Trophoblast cell (in vitro differentiated cells and primary cell): Measurements from ENCODE around the gene TIGD7.

Source experiments
- DNase-seq, 2 donors: peaks; one replicate each; pipeline ENCODE4 v3.0.0-alpha.2; 2016
- H2AFZ ChIP-seq: 2 replicates; pipeline ENCODE4 v1.6.1; 2013; ENCODE audit warnings: low read length, moderate library complexity, mild to moderate bottlenecking; ENCODE audit not compliant: insufficient read depth, poor library complexity
- H2AK5ac ChIP-seq: 2 replicates; pipeline ENCODE4 v1.6.1; 2013; ENCODE audit warnings: mild to moderate bottlenecking, low read length
- H2BK120ac ChIP-seq: 2 replicates; pipeline ENCODE4 v1.6.1; 2013; ENCODE audit warnings: low read length, mild to moderate bottlenecking, moderate library complexity; ENCODE audit not compliant: insufficient read depth, poor library complexity
- H2BK12ac ChIP-seq: 2 replicates; pipeline ENCODE4 v1.6.1; 2013; ENCODE audit warnings: mild to moderate bottlenecking, low read length, moderate library complexity
- H2BK5ac ChIP-seq: 2 replicates; pipeline ENCODE4 v1.6.1; 2013; ENCODE audit warnings: low read length, low read depth, moderate library complexity, mild to moderate bottlenecking; ENCODE audit not compliant: poor library complexity
- H3K14ac ChIP-seq: 2 replicates; pipeline ENCODE4 v1.6.1; 2013; ENCODE audit warnings: mild to moderate bottlenecking, low read length
- H3K18ac ChIP-seq: 2 replicates; pipeline ENCODE4 v1.6.1; 2013; ENCODE audit warnings: mild to moderate bottlenecking, low read length
- H3K23ac ChIP-seq: 2 replicates; pipeline ENCODE4 v1.6.1; 2013; ENCODE audit warnings: low read length
- H3K27ac ChIP-seq: 2 replicates; pipeline ENCODE4 v1.5.1; 2013; ENCODE audit warnings: low read depth, mild to moderate bottlenecking, inconsistent platforms, low read length, moderate library complexity
- H3K27me3 ChIP-seq: 2 replicates; pipeline ENCODE4 v1.6.1; 2013; ENCODE audit warnings: inconsistent platforms, mild to moderate bottlenecking, low read length, moderate library complexity; ENCODE audit not compliant: insufficient read depth
- H3K36me3 ChIP-seq, 2 experiments: 1 replicate in 1 of 2; 2 replicates in 1 of 2; pipeline ENCODE4 v1.6.1; 2013; ENCODE audit warnings: low read length in 2 of 2, mild to moderate bottlenecking in 2 of 2, moderate library complexity in 1 of 2; ENCODE audit not compliant: insufficient read depth in 2 of 2, control insufficient read depth in 1 of 2
- H3K4ac ChIP-seq: 2 replicates; pipeline ENCODE4 v1.6.1; 2013; ENCODE audit warnings: low read depth, mild to moderate bottlenecking, low read length, moderate library complexity
- H3K4me1 ChIP-seq, 2 experiments: 1 replicate in 1 of 2; 2 replicates in 1 of 2; pipeline ENCODE4 v1.6.1; 2013; ENCODE audit warnings: low read length in 2 of 2, mild to moderate bottlenecking in 2 of 2, moderate library complexity in 1 of 2; ENCODE audit not compliant: insufficient read depth in 2 of 2, control insufficient read depth in 1 of 2
- H3K4me2 ChIP-seq: 2 replicates; pipeline ENCODE4 v1.6.1; 2013; ENCODE audit warnings: inconsistent platforms, mild to moderate bottlenecking, low read length, moderate library complexity
- H3K4me3 ChIP-seq: 2 replicates; pipeline ENCODE4 v1.5.1; 2013; ENCODE audit warnings: mild to moderate bottlenecking, low read depth, low read length, inconsistent platforms
- H3K79me1 ChIP-seq: one replicate; pipeline ENCODE4 v1.6.1; 2013; ENCODE audit warnings: low read length
- H3K79me2 ChIP-seq: 2 replicates; pipeline ENCODE4 v1.6.1; 2013; ENCODE audit warnings: low read length, mild to moderate bottlenecking; ENCODE audit not compliant: control insufficient read depth, insufficient read depth, poor library complexity
- H3K9ac ChIP-seq: 2 replicates; pipeline ENCODE4 v1.6.1; 2013; ENCODE audit warnings: mild to moderate bottlenecking, low read length
- H3K9me3 ChIP-seq: 2 replicates; pipeline ENCODE4 v1.6.1; 2013; ENCODE audit warnings: low read depth, mild to moderate bottlenecking, control low read depth, inconsistent platforms, low read length; ENCODE audit not compliant: insufficient read depth
- H4K12ac ChIP-seq: 2 replicates; pipeline ENCODE4 v1.6.1; 2013; ENCODE audit warnings: low read depth, mild to moderate bottlenecking, low read length, moderate library complexity
- H4K8ac ChIP-seq: 2 replicates; pipeline ENCODE4 v1.6.1; 2013; ENCODE audit warnings: low read depth, mild to moderate bottlenecking, low read length, moderate library complexity
- H4K91ac ChIP-seq: one replicate; pipeline ENCODE4 v1.6.1; 2013; ENCODE audit warnings: low read depth, mild to moderate bottlenecking, low read length, moderate library complexity
- WGBS: extraction: QIAGEN DNeasy Blood & Tissue Kit; methylation state at CpG from one replicate; pipeline ENCODE4 v1.1.7; 2013; ENCODE audit warnings: missing lambda C conversion rate; ENCODE audit not compliant: insufficient read length, insufficient coverage; ENCODE audit errors: extremely low coverage; 5-methylcytosine and 5-hydroxymethylcytosine counted together

TIGD7 gene

DNA sequence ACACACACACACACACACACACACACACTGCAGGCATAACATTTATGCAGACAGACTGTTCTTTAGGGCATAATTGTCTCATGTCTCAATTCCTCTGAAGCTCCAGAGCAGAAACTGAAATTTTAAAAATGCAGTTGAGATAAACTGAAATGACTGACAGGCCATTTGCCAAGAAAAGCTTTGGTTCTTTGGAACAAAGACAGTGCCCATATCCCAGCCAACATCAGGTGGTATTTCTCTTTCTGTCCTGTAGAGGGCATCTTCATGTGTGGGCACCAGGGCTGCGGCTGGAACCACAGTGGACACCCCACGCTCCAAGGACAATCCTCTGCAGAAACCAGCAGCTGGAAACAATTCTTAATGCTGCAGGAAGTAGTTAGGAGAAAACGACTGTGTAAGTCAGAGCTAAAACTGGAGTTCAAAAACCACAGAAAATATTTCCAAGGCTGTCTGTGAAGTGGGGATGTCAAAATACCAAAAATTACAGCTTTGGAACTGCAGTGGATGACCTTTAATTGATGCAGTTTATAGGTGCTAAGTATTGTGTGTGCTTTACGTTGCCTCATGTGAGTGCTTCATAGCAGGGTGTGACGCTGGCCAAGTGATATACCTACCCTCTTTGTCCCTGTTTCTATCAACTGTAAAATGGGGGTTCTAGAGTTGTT lies 38.2 kb downstream of the TIGD7 start:
- Histone ChIP-seq H3K14ac (no peak overlapping the region), H3K79me1 (no peaks in the 10 kb centered on the region), H3K4ac (no peak overlapping the region), H3K27me3 (peaks cover 5% of the 10 kb centered on the region), H4K91ac (no peak overlapping the region), H2AK5ac (no peak overlapping the region), H4K12ac (no peak overlapping the region), H3K18ac (no peak overlapping the region), H3K36me3 (no peaks in the 10 kb centered on the region), H3K27ac (no peak overlapping the region), H2AFZ (no peak overlapping the region), H2BK12ac (no peak overlapping the region), H3K4me2 (no peak overlapping the region), H3K23ac (no peak overlapping the region), H3K79me2 (no peaks in the 10 kb centered on the region), H3K9ac (no peak overlapping the region), H3K4me3 (no peak overlapping the region), H2BK120ac (no peak overlapping the region), H4K8ac (no peak overlapping the region), H3K9me3 (peaks cover 22% of the 10 kb centered on the region), H3K4me1 (no peaks in the 10 kb centered on the region), H2BK5ac (no peak overlapping the region)
- no CpG with 5 or more reads among the region's 5 CpGs for WGBS
- peak in 1 of 2 donors; percentile 16 for DNase-seq

DNA sequence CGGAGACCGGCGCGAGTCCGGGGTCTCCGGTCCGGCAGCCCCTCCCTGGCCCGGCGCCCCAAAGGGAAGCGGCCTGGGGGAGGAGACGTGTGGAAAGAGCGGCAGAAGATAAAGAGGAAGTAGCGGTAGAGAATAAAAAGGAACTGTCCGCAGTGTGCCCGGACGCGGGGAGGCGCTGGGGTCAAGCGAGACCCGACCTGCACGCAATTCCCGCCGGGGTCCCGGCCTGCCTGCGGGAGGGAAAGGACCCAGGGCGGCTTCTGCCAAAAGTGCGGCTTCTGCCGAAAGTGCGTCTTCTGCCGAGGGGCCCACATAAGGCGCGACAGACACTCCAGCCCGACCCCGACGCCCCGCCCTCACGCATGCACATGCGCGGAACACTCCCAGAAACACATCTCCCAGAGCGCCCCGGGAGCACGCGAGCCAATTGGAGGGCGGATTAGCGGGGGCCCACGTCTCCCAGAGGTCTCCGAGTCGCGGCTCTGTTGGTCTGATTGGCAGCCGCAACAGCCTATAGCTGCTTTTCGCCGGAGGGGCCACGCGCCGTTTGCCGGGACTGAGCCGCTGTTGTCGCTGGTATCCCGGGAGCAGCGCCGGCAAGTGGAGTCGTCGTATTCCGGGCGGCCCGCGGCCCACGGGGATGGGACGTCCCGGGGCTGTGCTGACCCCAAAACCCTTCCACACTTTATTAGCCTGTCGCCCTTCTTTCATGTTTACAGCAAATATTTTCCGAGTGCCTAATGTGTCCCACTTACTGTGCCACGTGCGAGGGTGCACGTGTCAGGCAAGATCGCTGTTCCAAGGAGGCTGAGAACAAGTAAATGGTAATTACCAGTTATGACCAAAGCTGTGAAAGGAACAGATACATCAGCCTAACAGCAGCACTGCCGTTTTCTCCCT lies 40.8 kb downstream of the TIGD7 start:
- Histone ChIP-seq H3K79me2 (no peaks in the 10 kb centered on the region), H2AK5ac (no peak overlapping the region), H3K9me3 (peaks cover 20% of the 10 kb centered on the region), H2BK120ac (no peak overlapping the region), H3K79me1 (no peaks in the 10 kb centered on the region), H4K91ac (peak overlapping the region; percentile 11), H3K27ac (no peak overlapping the region), H2AFZ (peak overlapping the region; percentile 44), H3K23ac (no peak overlapping the region), H2BK5ac (no peak overlapping the region), H3K9ac (peak overlapping the region; percentile 54), H3K14ac (no peak overlapping the region), H3K4me2 (peak overlapping the region; percentile 70), H4K12ac (no peak overlapping the region), H4K8ac (peak overlapping the region; percentile 61), H3K27me3 (peaks cover 5% of the 10 kb centered on the region), H3K36me3 (no peaks in the 10 kb centered on the region), H3K18ac (no peak overlapping the region), H3K4me3 (peak overlapping the region; percentile 71), H3K4ac (no peak overlapping the region), H2BK12ac (no peak overlapping the region), H3K4me1 (no peaks in the 10 kb centered on the region)
- peak; percentile 97 to 98 for DNase-seq
- no CpG with 5 or more reads among the region's 77 CpGs for WGBS

DNA sequence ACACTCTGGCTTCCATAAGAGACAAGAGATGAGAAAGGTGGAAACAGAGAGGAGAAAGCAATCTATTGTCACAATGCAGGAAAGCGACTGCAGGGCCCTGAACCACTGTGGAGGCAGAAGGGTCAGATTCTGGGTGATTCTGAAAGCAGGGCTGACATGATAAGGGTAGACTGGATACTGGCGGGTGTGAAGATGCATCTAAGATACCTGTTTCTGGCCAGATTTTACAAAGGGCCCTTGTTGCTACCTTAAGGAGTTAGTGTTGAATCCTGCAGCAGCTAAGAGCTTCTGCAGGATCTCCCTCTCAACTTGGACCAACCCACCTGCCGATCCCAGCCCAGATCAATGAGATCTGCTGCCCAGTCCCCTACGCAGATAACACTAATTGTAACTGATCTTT lies 42.7 kb downstream of the TIGD7 start:
- Histone ChIP-seq H3K9ac (no peak overlapping the region), H3K4me1 (no peaks in the 10 kb centered on the region), H2AFZ (no peak overlapping the region), H3K18ac (no peak overlapping the region), H2BK5ac (no peak overlapping the region), H3K4me2 (no peak overlapping the region), H4K8ac (no peak overlapping the region), H3K27ac (no peak overlapping the region), H3K27me3 (peaks cover 5% of the 10 kb centered on the region), H2BK120ac (no peak overlapping the region), H2BK12ac (no peak overlapping the region), H4K91ac (no peak overlapping the region), H3K4me3 (no peak overlapping the region), H2AK5ac (no peak overlapping the region), H4K12ac (no peak overlapping the region), H3K79me1 (no peaks in the 10 kb centered on the region), H3K14ac (no peak overlapping the region), H3K79me2 (no peaks in the 10 kb centered on the region), H3K4ac (no peak overlapping the region), H3K23ac (no peak overlapping the region), H3K9me3 (peaks cover 23% of the 10 kb centered on the region), H3K36me3 (no peaks in the 10 kb centered on the region)
- WGBS, result no CpG with 5 or more reads among the region's 4 CpGs
- DNase-seq, result no peak

DNA sequence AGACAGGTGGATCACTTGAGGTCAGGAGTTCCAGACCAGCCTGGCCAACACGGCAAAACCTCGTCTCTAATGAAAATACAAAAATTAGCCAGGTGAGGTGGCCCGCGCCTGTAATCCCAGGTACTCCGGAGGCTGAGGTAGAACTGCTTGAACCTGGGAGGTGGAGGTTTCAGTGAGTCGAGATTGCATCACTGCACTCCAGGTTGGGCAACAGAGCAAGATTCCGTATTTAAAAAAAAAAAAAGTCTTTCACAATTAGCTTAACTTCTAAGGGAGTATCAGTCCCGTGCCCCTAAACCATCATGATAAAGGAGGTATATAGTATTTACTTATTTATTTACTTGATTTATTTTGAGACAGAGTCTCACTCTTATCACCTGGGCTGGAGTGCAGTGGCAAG lies 45.4 kb downstream of the TIGD7 start:
- peak in 1 of 2 donors; percentile 47 for DNase-seq
- Histone ChIP-seq H3K79me2 (no peaks in the 10 kb centered on the region), H3K4me3 (no peak overlapping the region), H3K79me1 (no peaks in the 10 kb centered on the region), H3K4ac (no peak overlapping the region), H3K18ac (no peak overlapping the region), H3K27me3 (peaks cover 5% of the 10 kb centered on the region), H4K8ac (no peak overlapping the region), H4K12ac (no peak overlapping the region), H2AFZ (no peak overlapping the region), H3K9me3 (peaks cover 34% of the 10 kb centered on the region), H3K4me2 (no peak overlapping the region), H2BK5ac (no peak overlapping the region), H4K91ac (no peak overlapping the region), H2BK120ac (no peak overlapping the region), H3K4me1 (no peaks in the 10 kb centered on the region), H3K14ac (no peak overlapping the region), H3K9ac (no peak overlapping the region), H2BK12ac (no peak overlapping the region), H2AK5ac (no peak overlapping the region), H3K36me3 (no peaks in the 10 kb centered on the region), H3K27ac (no peak overlapping the region), H3K23ac (no peak overlapping the region)
- no CpG with 5 or more reads among the region's 8 CpGs for WGBS
